Stimulated activated CD4-positive, alpha-beta T cell treated with anti-CD3 and anti-CD28 coated beads, Interleukin-1b, Interleukin-23, amount 100 ng/mL, for 48 hours (primary cell): Measurements from ENCODE around the gene ETV6.
A peak's percentile ranks its signal among the peaks of the same experiment; 100 is the strongest.

Experiments used
- DNase-seq: peaks from one replicate; pipeline ENCODE4 v3.0.0-alpha.2; 2020

The ETV6 gene

GRCh38 chr12:11812586-11813437, 163.3 kb downstream of the ETV6 start:
- no peak for DNase-seq

- DNase-seq: no peak
Measured at GRCh38 chr12:11813438-11813813, 164.0 kb downstream of the ETV6 start.

- peak; percentile 51 for DNase-seq
Measured at GRCh38 chr12:11814374-11814773, 164.9 kb downstream of the ETV6 start.

- DNase-seq: no peak
Measured at GRCh38 chr12:11815397-11815796, 165.9 kb downstream of the ETV6 start.

GRCh38 chr12:11819643-11820042, 170.2 kb downstream of the ETV6 start:
- no peak for DNase-seq

GRCh38 chr12:11820476-11820875, 171.0 kb downstream of the ETV6 start:
- no peak for DNase-seq

GRCh38 chr12:11821386-11822080, 172.1 kb downstream of the ETV6 start:
- no peak for DNase-seq

- DNase-seq: peak; percentile 52
Measured at GRCh38 chr12:11822081-11822834, 172.8 kb downstream of the ETV6 start.

GRCh38 chr12:11823043-11823442, 173.6 kb downstream of the ETV6 start:
- DNase-seq: no peak

- no peak for DNase-seq
Measured at GRCh38 chr12:11823593-11823992, 174.1 kb downstream of the ETV6 start.

GRCh38 chr12:11824069-11824468, 174.6 kb downstream of the ETV6 start:
- DNase-seq: no peak

GRCh38 chr12:11824736-11825135, 175.3 kb downstream of the ETV6 start:
- no peak for DNase-seq

GRCh38 chr12:11825278-11825677, 175.8 kb downstream of the ETV6 start:
- DNase-seq: no peak

- no peak for DNase-seq
Measured at GRCh38 chr12:11826574-11826973, 177.1 kb downstream of the ETV6 start.

GRCh38 chr12:11827091-11828061, 177.9 kb downstream of the ETV6 start:
- no peak for DNase-seq

GRCh38 chr12:11829764-11830194, 180.3 kb downstream of the ETV6 start:
- DNase-seq: no peak

- no peak for DNase-seq
Measured at GRCh38 chr12:11830307-11830801, 180.9 kb downstream of the ETV6 start.

GRCh38 chr12:11832093-11832492, 182.6 kb downstream of the ETV6 start:
- DNase-seq: no peak

- no peak for DNase-seq
Measured at GRCh38 chr12:11833174-11833895, 183.9 kb downstream of the ETV6 start.

GRCh38 chr12:11834104-11834812, 184.8 kb downstream of the ETV6 start:
- DNase-seq: no peak

- no peak for DNase-seq
Measured at GRCh38 chr12:11834931-11835330, 185.5 kb downstream of the ETV6 start.
